Natural killer cell (primary cell): ENCODE data around the gene CSF1. TPM values are rescaled to one million over a fixed set of nuclear protein-coding genes. Genes with fewer than 3 reads are reported as not detected.

Experiments
- ATAC-seq, 3 donors: fragments of 150-1000 bp in 2 of 3; fragments of 200-7000 bp in 1 of 3; cut with Tn5 transposase; 1 replicate in 1 of 3; 2 replicates in 2 of 3; pipeline ENCODE4 v1.10.0; 2021; ENCODE audit warnings: mild to moderate bottlenecking in 2 of 3, moderate library complexity in 2 of 3
- DNase-seq, 2 donors: peaks; one replicate each; pipeline versions ENCODE4 v3.0.0 to v3.0.0-alpha.2; 2013 to 2021; ENCODE audit warnings: mixed read lengths in 1 of 2
- H3K27ac ChIP-seq: one replicate; pipeline ENCODE4 v1.5.1; 2013; ENCODE audit warnings: mild to moderate bottlenecking, low read length
- H3K27me3 ChIP-seq: one replicate; pipeline ENCODE4 v1.6.1; 2013; ENCODE audit warnings: low read length; ENCODE audit not compliant: control insufficient read depth, insufficient read depth
- H3K36me3 ChIP-seq: one replicate; pipeline ENCODE4 v1.6.1; 2013; ENCODE audit warnings: low read length; ENCODE audit not compliant: control insufficient read depth, insufficient read depth
- H3K4me1 ChIP-seq: one replicate; pipeline ENCODE4 v1.6.1; 2013; ENCODE audit warnings: low read length; ENCODE audit not compliant: control insufficient read depth, insufficient read depth
- H3K4me3 ChIP-seq: one replicate; pipeline ENCODE4 v1.5.1; 2013; ENCODE audit warnings: low read length
- H3K9me3 ChIP-seq: one replicate; pipeline ENCODE4 v1.6.1; 2013; ENCODE audit warnings: low read length; ENCODE audit not compliant: control insufficient read depth, insufficient read depth
- H3K27ac Mint-ChIP-seq, 2 donors: one replicate each; pipeline ENCODE4 v1.8.0; 2022; ENCODE audit warnings: mild to moderate bottlenecking in 2 of 2, mixed read lengths in 2 of 2, moderate library complexity in 1 of 2
- H3K27me3 Mint-ChIP-seq, 2 donors: one replicate each; pipeline ENCODE4 v1.8.0; 2022; ENCODE audit warnings: low read depth in 2 of 2, mixed read lengths in 2 of 2
- H3K36me3 Mint-ChIP-seq: one replicate; pipeline ENCODE4 v1.8.0; 2022; ENCODE audit warnings: mixed read lengths
- H3K4me1 Mint-ChIP-seq, 2 donors: one replicate each; pipeline ENCODE4 v1.8.0; 2022; ENCODE audit warnings: mixed read lengths in 2 of 2
- H3K4me3 Mint-ChIP-seq: one replicate; pipeline ENCODE4 v1.8.0; 2022; ENCODE audit warnings: mild to moderate bottlenecking, moderate library complexity, mixed read lengths
- H3K9me3 Mint-ChIP-seq, 2 donors: one replicate each; pipeline ENCODE4 v1.8.0; 2022; ENCODE audit warnings: mixed read lengths in 2 of 2
- WGBS: methylation state at CpG from one replicate; pipeline ENCODE4 v1.1.7; 2013; ENCODE audit warnings: missing lambda C conversion rate; ENCODE audit not compliant: insufficient coverage; 5-methylcytosine and 5-hydroxymethylcytosine counted together
- intact Hi-C: fragments of 100-400 bp; cut with micrococcal nuclease; formaldehyde crosslinking; loops from one replicate; pipeline ENCODE4 v1.14.2; 2022
- total RNA-seq, 4 donors: library from RNA; stranded (reverse); fragments of 120-200 nt in 1 of 4; gene quantifications; one replicate each; pipeline versions ENCODE4 v1.2.3 to v1.2.4, GENCODE V29; 2013 to 2022
- TF ChIP-seq, protein P1 (sequence below): fragments of 200-600 bp; IDR thresholded peaks from one replicate; pipeline ENCODE4 v1.8.0; 2022; ENCODE audit warnings: antibody characterized with exemption

CSF1 gene
- total RNA-seq, 3 donors from 2014 or later (not counting 1 experiment from before 2014, with no cell fraction given), result 2.1 to 57.9 (median 3.7) TPM

DNA sequence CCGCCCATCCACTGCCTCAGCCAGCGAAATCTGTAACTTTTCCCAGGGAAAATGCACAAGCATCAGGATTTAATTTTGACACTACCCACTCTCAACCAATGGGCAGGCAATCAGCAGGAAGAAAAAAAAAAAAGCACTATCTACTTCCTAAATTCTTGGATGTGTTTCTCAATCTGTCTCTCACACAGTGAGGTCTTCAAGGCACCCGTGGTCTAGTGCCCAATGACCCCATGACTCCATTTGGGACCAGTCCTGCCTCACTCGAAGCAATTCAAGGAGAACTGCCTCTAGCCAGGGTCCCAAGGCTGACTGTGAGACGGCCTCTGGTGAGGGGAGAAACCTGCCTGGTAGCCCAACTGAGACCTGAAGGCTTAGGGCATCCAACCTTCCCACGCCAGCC lies 35.9 kb downstream of the CSF1 start:
- Histone ChIP-seq H3K4me1 (no peaks in the 10 kb centered on the region), H3K4me3 (no peak overlapping the region), H3K27ac (no peak overlapping the region), H3K36me3 (no peaks in the 10 kb centered on the region), H3K9me3 (no peaks in the 10 kb centered on the region), H3K27me3 (no peaks in the 10 kb centered on the region)
- DNase-seq, result no peak
- no peak overlapping the region for H3K27ac Mint-ChIP-seq
- WGBS, result 85% methylated on average over 6 of the region's 6 CpGs
- peaks cover 6 to 12% of the 10 kb centered on the region in 2 donors for H3K4me1 Mint-ChIP-seq
- H3K36me3 Mint-ChIP-seq, result no peaks in the 10 kb centered on the region
- peaks cover 9 to 12% of the 10 kb centered on the region in 2 donors for H3K27me3 Mint-ChIP-seq
- no peak overlapping the region for H3K4me3 Mint-ChIP-seq
- ATAC-seq, result no peak
- TF ChIP-seq, protein P1, sequence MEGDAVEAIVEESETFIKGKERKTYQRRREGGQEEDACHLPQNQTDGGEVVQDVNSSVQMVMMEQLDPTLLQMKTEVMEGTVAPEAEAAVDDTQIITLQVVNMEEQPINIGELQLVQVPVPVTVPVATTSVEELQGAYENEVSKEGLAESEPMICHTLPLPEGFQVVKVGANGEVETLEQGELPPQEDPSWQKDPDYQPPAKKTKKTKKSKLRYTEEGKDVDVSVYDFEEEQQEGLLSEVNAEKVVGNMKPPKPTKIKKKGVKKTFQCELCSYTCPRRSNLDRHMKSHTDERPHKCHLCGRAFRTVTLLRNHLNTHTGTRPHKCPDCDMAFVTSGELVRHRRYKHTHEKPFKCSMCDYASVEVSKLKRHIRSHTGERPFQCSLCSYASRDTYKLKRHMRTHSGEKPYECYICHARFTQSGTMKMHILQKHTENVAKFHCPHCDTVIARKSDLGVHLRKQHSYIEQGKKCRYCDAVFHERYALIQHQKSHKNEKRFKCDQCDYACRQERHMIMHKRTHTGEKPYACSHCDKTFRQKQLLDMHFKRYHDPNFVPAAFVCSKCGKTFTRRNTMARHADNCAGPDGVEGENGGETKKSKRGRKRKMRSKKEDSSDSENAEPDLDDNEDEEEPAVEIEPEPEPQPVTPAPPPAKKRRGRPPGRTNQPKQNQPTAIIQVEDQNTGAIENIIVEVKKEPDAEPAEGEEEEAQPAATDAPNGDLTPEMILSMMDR, result no peak
- no peaks in the 10 kb centered on the region for H3K9me3 Mint-ChIP-seq
- intact Hi-C loops, result no loop called here

DNA sequence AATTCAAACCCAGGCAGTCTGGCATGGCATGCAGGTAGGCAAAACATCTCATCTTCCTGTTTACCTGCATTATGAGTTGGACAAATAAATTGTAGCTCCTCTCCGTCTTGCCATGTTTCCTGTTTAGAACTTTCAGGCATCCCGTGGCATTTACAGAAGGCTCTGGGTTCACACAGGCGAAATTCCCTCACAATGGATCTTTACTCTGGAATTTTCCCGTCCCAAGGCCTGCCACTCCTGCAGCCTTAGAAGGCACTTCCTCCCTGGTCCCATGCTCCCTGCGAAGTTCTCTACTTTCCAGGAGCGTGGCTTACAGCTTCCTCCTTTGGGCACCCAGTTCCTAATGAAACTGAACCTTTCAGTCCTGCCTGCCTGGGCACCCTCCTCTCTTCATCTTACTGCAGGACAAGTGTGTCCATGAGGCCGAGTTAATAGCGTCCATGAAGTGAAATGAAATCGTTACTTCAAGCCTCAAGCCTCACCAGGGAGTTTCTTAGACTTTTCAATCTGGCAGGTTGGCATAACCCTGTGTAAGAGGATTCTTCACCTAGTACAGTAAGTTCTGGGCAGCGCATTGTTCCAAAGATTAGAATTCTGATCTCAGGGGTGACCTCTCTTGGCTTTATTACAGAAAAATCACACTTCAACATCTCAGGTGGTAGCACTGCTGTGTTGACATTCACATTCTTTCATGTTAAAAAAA lies 37.1 kb downstream of the CSF1 start:
- Histone ChIP-seq H3K9me3 (no peaks in the 10 kb centered on the region), H3K27ac (no peak overlapping the region), H3K4me1 (no peaks in the 10 kb centered on the region), H3K27me3 (no peaks in the 10 kb centered on the region), H3K36me3 (no peaks in the 10 kb centered on the region), H3K4me3 (no peak overlapping the region)
- Mint-ChIP-seq H3K9me3 (no peaks in the 10 kb centered on the region), H3K4me3 (no peak overlapping the region), H3K27me3 (peaks cover 9 to 12% of the 10 kb centered on the region in 2 donors), H3K27ac (no peak overlapping the region), H3K4me1 (peaks cover 6 to 12% of the 10 kb centered on the region in 2 donors), H3K36me3 (no peaks in the 10 kb centered on the region)
- intact Hi-C loops, result no loop called here
- DNase-seq (no peak), ATAC-seq (no peak)
- TF ChIP-seq, protein P1, result no peak
- WGBS, result 83% methylated on average over 10 of the region's 10 CpGs

DNA sequence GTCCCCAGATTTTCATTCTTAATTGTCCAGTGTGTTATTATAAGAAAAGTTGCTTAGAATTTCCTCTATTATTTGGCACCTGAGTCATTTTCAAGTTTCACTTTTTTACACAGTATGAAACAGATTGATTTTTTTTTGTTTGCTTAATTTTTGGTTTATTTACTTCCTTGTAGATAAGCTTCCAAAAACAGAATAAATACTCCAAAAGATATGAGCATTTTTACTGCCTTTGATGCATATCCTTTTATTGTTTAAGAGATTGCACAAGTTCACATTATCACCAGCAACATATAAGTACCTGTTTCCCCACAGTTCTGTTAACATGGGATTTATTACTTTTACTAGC lies 37.6 kb downstream of the CSF1 start:
- no peak overlapping the region for H3K27ac Mint-ChIP-seq
- intact Hi-C loops, result no loop called here
- H3K4me1 Mint-ChIP-seq, result peaks cover 6 to 12% of the 10 kb centered on the region in 2 donors
- TF ChIP-seq, protein P1, result no peak
- no peaks in the 10 kb centered on the region for H3K9me3 ChIP-seq
- H3K27ac ChIP-seq, result no peak overlapping the region
- no peak for ATAC-seq
- H3K4me3 Mint-ChIP-seq, result no peak overlapping the region
- no peaks in the 10 kb centered on the region for H3K36me3 Mint-ChIP-seq
- no peak for DNase-seq
- no peaks in the 10 kb centered on the region for H3K36me3 ChIP-seq
- H3K4me1 ChIP-seq, result no peaks in the 10 kb centered on the region
- no peaks in the 10 kb centered on the region for H3K9me3 Mint-ChIP-seq
- H3K4me3 ChIP-seq, result no peak overlapping the region
- peaks cover 9 to 12% of the 10 kb centered on the region in 2 donors for H3K27me3 Mint-ChIP-seq
- H3K27me3 ChIP-seq, result no peaks in the 10 kb centered on the region

DNA sequence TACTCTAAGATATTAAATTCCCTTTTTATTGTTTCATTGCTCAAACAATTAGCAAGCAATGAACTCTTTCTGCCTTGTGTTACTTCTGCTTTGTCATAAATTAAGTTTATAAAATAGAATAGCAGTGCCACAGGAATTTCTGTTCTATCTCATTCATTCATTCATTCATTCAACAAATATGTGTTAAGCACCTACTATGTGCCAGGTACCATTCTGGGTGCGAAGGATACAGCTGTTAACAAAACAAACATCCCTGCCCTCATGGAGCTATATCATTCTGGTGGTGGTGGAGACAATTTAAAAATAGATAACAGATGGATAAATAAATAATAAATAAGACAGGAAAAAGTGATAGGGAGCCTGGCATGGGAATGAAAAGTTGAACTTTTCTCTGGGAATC lies 39.4 kb downstream of the CSF1 start:
- Mint-ChIP-seq H3K4me3 (no peak overlapping the region), H3K4me1 (peaks cover 0 to 3% of the 10 kb centered on the region in 2 donors), H3K9me3 (no peaks in the 10 kb centered on the region), H3K36me3 (no peaks in the 10 kb centered on the region), H3K27me3 (peaks cover 8 to 9% of the 10 kb centered on the region in 2 donors), H3K27ac (no peak overlapping the region)
- no CpG with 5 or more reads among the region's 1 CpG for WGBS
- no peaks in the 10 kb centered on the region for H3K4me1 ChIP-seq
- ATAC-seq (no peak), DNase-seq (no peak)
- TF ChIP-seq, protein P1, result no peak
- no peak overlapping the region for H3K4me3 ChIP-seq
- no peaks in the 10 kb centered on the region for H3K36me3 ChIP-seq
- intact Hi-C loops, result no loop called here
- no peak overlapping the region for H3K27ac ChIP-seq
- H3K27me3 ChIP-seq, result no peaks in the 10 kb centered on the region
- no peaks in the 10 kb centered on the region for H3K9me3 ChIP-seq
